Measurements from ENCODE around the gene HDAC8.

DNA sequence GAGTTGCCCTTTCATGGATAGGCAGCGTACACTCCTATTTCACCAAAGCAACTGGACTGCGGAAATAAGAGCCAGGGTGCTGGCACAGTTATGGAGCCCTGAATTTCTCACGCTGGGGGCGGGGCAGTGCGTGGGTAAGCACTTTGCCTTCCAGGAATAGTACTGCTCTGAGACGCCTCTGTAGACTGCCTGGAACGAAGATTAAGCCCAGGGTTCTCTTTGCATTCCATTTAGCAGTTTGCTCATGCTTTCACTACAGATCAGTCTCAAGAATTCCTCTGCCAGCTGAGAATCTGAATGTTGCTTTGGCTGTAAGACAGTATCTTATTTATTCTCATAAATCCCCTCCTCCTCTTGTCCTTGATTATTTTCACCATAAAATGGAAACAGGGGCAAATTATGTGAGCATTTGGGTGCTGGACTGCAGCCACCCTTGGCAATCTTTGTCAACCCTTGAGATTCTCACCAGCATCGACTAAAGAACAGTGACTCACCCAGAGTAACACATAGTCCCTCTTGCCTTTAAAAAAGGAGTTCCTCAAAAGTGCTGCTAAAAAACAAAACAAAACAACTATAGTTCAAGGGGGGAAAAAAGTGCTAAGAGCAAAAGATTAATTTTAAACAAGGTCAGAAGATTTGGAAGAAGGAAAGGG lies 178.0 kb downstream of the HDAC8 start:
- TF ChIP-seq, protein P1, sequence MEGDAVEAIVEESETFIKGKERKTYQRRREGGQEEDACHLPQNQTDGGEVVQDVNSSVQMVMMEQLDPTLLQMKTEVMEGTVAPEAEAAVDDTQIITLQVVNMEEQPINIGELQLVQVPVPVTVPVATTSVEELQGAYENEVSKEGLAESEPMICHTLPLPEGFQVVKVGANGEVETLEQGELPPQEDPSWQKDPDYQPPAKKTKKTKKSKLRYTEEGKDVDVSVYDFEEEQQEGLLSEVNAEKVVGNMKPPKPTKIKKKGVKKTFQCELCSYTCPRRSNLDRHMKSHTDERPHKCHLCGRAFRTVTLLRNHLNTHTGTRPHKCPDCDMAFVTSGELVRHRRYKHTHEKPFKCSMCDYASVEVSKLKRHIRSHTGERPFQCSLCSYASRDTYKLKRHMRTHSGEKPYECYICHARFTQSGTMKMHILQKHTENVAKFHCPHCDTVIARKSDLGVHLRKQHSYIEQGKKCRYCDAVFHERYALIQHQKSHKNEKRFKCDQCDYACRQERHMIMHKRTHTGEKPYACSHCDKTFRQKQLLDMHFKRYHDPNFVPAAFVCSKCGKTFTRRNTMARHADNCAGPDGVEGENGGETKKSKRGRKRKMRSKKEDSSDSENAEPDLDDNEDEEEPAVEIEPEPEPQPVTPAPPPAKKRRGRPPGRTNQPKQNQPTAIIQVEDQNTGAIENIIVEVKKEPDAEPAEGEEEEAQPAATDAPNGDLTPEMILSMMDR (IDR thresholded peaks at IDR 0.05): no peak
- TF ChIP-seq POLR2A (IDR thresholded peaks at IDR 0.05) (no peak), EP300 (IDR thresholded peaks at IDR 0.05) (no peak), POLR2AphosphoS5 (IDR thresholded peaks at IDR 0.05) (no peak)

All from stomach (tissue), 4 donors.